GM19372 (cell line): ENCODE measurements around the gene AIG1.

Experiments
- ATAC-seq: cut with Tn5 transposase; IDR thresholded peaks from one replicate; pipeline ENCODE4 v1.9.1; 2021; ENCODE audit warnings: mild to moderate bottlenecking, low read depth, moderate library complexity; ENCODE audit not compliant: unreplicated experiment

The AIG1 gene

DNA sequence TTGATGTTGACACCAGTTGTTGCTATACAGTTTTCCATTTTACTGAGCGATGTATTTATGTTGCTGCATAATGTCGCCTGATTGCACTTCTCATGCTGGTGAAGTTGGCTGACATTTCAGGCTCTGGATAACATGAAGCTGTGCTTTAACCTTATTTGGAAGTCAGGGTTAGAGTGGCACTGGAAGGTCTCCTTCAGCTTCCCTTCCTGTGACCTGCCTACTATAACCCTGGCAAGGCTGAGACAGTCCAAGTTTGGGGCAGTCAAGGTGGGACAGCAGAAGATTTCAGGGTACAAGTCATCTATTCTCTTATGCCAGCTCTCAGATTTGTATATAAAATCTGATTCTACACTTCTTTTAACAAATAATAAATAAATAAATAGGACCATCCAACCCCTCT is 127.6 kb downstream of the AIG1 start:
- no peak for ATAC-seq

GRCh38 chr6:143191361-143191760 is 130.7 kb downstream of the AIG1 start:
- no peak for ATAC-seq

DNA sequence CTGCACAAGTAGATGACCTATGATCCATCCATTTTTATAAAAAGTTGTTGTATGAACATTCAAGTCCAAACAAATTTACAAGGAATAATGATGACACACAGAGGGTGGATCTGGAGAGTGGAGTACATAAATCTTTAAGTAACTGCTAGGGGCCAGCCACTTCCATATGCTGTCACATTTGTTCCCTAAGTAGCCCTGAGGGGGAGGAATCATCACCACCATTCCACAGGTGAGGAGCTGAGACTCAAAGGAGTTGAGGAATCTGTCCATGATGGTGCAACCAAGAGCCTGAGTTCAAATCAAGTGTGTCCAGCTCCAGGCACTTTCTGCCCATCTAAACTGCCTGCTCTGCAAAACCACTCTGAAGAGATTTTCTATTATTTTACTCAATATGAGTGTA is 132.1 kb downstream of the AIG1 start:
- no peak for ATAC-seq

- ATAC-seq: no peak
Observed at GRCh38 chr6:143193571-143194094, 132.9 kb downstream of the AIG1 start.

DNA sequence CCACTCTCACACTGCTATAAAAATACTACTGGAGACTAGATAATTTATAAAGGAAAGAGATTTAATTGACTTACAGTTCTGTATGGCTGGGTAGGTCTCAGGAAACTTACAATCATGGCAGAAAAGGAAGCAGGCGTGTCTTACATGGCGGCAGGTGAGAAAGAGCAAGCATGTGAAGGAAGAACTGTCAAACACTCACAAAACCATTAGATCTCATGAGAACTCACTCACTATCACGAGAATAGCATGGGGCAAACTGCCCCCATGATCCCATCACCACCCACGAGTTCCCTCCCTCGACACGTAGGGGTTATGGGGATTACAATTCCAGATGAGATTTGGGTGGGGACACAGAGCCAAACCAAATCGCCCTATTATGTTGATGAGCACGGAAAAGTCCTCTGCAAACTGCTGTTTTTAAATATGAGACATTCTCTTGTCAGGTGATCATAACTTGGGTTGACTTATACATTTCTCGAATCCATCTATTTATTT is 133.5 kb downstream of the AIG1 start:
- no peak for ATAC-seq

DNA sequence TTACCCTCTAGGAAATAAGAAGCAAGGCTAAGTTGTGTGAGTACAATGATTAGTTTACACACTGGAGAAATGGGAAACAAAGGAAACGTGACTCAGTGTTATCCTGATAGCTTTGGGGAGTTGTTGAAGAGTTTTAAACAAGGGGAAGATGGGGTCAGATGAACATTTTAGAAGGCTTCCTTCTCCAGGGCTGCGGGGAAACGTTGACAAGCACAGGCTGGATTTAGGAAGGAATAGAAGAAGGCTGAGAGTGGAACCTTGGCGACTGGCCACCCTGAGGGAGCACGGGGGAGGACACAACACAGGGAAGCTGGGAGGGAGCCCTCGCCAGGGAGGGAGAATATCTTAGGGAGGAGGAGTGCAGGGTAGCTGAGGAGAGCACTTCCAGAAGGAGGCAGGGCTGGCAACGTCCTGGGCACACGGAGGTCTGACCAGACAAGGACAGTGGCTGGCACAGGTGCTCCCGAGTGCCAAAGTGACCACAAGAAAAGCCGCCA is 134.7 kb downstream of the AIG1 start:
- no peak for ATAC-seq

DNA sequence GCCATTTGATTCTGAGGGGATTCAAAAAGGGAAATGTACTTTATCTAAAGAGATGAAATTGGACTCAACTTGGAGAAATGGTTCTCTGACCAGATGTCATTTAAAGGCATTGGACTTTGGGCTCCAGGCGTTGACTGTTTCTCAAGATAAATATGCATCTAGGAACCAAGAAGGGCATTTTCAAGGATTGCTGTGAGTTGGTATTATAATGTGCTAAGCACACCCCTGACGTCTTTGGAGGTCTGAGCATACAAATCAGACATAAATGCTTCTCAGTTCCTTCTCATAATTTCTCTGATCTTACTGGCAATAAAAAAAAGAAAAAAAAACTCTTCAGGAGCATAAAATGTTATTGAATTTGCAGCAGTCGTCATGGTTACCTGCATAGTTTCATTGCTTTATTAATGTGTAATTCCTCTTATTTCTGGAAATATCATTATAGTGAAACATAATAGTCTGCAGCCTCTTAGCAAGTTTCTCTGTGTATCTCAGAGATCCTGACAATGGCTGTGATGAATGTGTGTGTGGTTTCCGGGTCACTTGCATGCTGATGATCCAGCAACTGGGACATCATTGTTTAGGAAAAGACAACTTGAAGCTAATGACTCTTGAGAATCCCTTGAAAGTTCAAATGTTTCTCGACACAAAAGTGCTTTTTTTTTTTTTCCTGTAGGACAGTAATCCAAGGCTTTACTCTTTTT is 136.0 kb downstream of the AIG1 start:
- no peak for ATAC-seq

DNA sequence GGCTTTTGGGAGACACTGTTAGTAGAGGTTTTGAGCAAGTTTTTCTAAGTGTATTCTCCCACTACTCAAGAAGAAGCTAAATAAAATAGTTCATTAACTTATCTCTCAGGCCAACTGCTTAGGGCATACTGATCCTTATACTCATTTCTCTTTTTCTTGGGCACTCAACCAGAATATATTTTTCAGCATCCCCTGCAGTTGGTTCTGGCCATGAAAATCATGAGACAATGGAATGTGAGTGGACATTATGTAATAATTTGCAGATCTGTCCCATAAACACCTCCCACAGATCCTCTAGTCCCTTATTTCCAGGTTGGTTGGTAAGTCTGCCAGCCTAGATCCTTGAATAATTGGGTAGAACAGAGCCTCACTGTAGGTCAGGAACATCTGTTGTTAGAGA is 136.7 kb downstream of the AIG1 start:
- ATAC-seq: no peak

- ATAC-seq: no peak
Observed at GRCh38 chr6:143198312-143198711, 137.6 kb downstream of the AIG1 start.

DNA sequence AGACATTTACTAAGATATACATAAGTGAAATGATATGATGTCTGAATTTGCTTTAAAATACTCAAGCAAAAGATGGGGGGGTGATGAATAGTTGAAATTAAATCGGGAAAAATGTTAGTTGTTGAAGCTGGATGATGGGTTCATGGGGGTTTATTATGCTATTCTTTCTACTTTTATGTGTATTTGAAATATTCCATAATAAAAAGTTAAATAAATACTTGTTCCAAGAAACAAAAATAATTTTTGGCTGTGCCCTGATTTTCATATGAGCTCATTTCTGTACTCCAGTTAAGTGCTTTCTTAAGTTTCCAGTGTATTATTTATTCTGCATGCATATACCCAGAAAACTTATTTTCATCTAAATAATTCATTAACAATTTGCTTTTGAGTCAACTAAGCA is 138.6 kb downstream of the AIG1 start:
- no peak for ATAC-seq

DNA sequence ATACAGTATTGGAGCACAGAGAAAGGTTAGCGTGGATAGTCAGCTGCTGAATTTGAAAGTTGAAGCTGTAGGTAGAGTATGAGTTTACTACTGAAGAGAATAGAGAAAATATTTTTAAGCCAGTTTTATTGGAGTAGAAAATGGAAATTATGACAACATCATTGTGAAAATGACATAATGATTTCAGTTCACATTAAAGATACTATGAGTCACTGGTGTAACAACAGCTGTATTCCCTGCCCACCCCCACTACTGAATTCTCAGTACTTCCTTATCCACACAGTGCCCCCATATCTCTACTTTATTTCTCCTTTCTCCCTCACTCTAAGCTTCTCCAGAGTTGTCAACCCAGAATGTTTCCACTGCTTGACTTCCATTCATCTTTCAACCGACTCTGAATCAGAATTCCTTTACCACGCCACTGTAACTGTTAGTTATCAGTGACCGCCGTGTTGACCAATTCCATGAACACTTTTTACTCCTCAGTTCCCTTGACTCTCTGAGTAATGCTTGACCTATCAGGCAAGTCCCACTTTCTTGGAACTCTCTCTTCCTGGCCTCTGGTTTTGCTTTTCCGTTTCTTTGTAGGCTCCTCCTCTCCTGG is 139.6 kb downstream of the AIG1 start:
- no peak for ATAC-seq

GRCh38 chr6:143204045-143204444 is 143.4 kb downstream of the AIG1 start:
- ATAC-seq: no peak

GRCh38 chr6:143205131-143205535 is 144.4 kb downstream of the AIG1 start:
- no peak for ATAC-seq

DNA sequence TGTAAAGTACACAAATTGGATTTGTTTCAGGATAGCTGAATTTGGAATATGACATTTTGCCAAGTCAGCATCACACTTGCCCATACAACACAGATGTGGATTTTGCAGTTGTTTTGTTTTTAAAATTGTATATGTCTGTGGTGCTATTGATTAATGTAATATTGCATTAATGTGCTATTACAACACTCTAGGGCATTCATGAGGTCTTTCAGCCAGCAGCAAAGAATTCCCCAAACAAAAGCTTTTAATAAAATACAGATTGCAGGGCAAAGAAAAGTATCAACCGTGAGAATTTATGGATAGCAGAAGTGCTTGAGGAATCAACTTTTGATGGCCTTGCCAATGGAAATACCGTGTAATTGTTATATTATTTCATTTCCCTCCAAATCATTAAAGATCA is 144.9 kb downstream of the AIG1 start:
- ATAC-seq: no peak

DNA sequence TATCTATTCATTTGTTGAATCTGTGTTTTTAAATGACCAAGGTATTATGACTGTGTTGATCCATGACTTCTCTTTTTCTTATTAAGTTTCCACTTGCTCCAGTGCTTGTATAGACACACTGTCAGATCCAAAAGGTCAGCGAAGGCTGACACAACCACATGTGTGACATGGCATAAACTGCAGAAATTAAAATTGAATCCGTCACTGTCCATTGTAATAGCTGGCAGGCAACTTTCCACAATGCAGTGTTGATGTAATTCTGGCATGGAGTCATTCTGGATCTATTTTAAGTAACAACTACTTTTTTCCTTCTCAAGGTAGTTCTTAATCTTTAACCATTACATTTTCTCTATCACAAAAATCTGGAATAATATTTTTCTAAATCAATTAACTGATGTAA is 145.3 kb downstream of the AIG1 start:
- no peak for ATAC-seq

DNA sequence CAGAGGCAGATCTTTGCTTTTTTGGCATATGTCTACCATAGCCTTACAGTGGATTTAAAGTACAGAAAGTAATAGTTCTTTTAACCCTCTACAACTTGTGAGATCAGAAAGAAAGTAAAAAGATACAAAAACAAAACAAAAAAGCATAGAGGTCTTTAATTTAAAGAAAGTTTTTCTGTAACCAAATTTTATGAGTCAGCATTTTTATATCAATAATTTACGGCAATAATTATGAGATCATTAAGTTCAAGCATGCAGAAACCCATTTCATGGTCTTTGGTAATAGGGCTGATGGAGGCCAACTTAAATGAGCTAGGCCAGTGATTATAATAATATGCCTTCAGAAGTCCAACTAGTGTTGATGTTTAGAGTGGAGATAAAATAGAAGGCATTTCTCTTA is 145.9 kb downstream of the AIG1 start:
- ATAC-seq: no peak

GRCh38 chr6:143210420-143210819 is 149.7 kb downstream of the AIG1 start:
- no peak for ATAC-seq

DNA sequence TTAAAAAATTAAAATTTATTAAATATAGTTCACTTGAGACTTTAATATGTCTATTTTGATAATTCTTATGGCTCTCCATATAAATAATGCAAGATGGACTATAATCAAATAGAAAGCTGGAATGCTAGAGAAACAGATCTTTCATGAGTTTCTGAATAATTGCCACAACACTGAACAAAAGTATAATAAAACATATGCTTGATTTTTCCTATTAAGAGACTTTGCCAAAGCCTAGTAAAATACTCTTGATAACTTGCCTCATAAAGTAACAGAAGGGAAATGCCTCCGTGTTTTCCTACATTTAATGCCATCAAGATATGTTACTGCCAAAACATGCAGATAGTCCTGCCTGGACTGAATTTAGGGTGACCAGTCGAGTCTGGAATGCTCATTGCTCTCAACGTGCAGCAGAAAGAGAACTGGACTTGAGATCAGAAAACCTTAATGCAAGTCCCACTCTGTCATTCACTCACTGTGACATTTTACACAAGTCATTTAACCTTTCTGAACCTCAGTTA is 153.2 kb downstream of the AIG1 start:
- ATAC-seq: no peak

GRCh38 chr6:143215363-143215762 is 154.7 kb downstream of the AIG1 start:
- ATAC-seq: no peak

DNA sequence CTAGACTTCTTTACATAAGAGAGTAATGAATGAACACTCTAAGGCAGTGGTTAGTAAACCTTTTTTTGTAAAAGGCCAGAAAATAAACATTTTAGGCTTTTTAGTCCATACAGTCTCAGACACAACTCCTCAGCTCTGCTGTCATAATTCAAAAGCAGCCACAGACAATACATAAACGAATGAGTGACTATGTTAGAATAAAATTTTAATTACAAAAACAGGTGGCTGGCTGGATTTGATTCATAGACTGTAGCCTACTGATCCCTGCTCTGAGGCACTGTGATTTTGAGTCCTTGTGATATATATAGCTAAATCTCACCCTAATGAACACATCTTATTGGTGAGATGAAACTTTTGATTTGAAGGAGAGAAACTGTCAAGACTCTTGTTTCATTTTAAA is 155.1 kb downstream of the AIG1 start:
- ATAC-seq: no peak

DNA sequence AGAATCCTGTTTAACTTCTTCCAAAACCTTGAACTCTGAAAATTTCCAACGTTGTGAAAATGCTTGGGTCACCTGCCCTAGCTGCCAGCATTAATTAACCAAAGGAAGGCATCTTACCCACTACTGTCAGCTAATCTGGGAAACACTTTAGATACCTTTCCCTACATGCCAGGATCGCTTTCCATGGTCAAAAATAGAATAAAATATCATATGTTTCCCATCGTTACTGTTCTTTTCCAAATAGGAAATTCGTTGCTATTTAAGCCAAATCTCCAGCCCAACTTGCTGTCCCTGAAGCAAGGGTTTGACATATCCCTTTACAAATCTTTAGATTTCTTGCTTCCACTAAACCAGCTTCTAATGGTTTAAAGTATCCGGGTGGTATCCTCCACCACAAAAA is 157.5 kb downstream of the AIG1 start:
- ATAC-seq: no peak

GRCh38 chr6:143221698-143222097 is 161.0 kb downstream of the AIG1 start:
- no peak for ATAC-seq
